Stimulated activated CD4-positive, alpha-beta T cell treated with anti-CD3 and anti-CD28 coated beads, Interleukin-2, amount 100 ng/mL, for 24 hours (primary cell): Measurements from ENCODE around the gene MRGPRE.
"Not testable (repeated sequence)": the region's sequence is repeated elsewhere in the genome, so short reads cannot be mapped to it uniquely, and the experiment has no call there.

Experiments
- DNase-seq, 2 donors: peaks; one replicate each; pipeline ENCODE4 v3.0.0-alpha.2; 2020

MRGPRE gene, protein sequence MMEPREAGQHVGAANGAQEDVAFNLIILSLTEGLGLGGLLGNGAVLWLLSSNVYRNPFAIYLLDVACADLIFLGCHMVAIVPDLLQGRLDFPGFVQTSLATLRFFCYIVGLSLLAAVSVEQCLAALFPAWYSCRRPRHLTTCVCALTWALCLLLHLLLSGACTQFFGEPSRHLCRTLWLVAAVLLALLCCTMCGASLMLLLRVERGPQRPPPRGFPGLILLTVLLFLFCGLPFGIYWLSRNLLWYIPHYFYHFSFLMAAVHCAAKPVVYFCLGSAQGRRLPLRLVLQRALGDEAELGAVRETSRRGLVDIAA

GRCh38 chr11:3231851-3232744 lies at the start of gene MRGPRE:
Gene MRGPRE, minus strand, starts transcription at chr11:3232417. Its CDS starts 3,618 bp downstream, at chr11:3228799.
- no peak for DNase-seq

DNA sequence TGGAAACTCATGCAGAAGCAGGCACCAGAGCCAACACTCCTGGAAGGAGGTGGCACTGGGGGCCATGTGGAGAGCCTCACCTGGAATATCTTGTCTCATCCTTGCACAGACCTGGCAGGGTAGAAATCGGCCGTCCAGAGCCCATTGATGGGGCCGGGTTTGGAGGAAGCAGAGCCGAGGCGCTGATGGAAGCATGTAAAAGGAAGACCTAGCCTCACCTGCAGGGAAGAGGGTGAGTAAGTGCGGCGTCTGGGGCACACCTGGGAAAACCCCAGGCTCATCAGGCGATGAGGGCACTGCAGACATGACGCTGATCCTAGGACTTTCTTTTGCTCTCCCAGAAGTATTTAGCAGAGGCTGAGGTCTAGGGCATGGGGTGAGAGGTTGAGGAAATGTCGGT lies 48.9 kb upstream of the MRGPRE start:
- not testable (repeated sequence) for DNase-seq

DNA sequence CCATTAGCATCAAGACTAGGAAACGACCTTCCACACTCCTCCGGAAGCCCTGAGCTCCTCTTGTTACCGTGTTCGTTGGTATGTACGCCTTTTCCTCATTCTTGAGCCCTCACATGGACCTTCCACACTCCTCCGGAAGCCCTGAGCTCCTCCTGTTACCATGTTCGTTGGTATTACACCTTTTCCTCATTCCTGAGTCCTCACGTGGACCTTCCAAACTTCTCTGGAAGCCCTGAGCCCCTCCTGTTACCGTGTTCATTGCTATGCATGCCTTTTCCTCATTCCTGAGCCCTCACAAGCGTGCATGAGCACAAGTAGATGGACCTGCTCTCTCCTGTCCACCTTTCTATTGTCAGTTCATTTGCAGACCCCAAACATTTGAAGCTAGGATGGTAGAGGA lies 48.4 kb upstream of the MRGPRE start:
- not testable (repeated sequence) for DNase-seq

DNA sequence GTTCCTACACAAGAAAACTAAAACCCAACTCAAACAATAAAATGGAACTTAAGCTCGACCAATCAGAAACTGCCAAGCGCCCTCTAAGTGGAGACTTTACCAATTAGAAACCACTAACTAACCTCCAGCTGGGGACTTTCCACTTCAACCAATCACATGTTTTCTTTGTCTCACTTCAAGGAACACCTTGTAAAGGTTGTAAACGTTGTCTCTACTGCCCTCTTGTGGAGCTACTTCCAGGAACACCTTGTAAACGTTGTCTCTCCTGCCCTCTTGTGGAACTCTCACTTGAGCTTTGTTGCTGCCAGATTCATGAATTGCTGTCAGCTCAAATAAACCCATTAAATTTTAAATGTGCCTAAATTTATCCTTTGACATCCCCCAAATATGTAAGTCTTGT lies 46.7 kb upstream of the MRGPRE start:
- not testable (repeated sequence) for DNase-seq

DNA sequence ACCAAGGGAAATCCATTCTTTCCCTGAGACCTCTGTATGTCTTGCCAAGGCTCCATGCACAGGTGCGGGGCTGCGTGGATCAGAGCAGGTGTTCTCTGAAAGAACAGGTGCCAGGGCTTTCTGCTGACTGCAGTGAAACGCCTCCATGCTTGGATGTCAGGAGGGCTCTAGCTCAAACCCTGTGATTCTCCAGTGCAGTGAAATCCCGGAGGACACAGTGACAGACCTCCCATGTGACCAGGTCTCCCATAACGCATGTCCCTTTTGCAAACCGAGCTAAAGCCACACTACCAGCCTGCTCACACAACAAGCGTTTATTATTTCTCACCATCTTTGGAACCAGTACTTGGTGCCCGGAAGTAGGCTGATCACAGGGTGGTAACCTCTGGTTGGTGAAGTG lies 41.4 kb upstream of the MRGPRE start:
- not testable (repeated sequence) for DNase-seq

- not testable (repeated sequence) for DNase-seq
These were observed 30.3 kb upstream of the MRGPRE start for GRCh38 chr11:3262548-3262947.

DNA sequence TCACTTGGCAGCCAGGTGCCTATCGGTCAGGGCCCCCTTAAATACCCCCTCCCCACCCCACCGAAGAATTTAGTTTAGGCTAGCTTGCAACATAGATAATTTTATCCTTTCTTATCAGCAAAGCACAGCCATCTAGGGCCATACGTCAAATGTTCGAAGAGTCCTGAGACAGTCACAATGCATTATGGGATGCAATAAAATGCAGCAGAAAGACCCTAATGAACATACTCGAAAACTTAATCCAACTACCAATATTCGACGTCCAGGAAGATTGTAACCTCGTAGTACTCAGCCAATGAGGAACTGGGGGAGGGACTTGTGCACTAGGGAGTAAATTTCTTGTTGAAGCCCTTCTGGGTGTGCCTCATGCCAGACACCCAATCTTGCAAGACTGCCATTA lies 29.6 kb upstream of the MRGPRE start:
- not testable (repeated sequence) for DNase-seq

DNA sequence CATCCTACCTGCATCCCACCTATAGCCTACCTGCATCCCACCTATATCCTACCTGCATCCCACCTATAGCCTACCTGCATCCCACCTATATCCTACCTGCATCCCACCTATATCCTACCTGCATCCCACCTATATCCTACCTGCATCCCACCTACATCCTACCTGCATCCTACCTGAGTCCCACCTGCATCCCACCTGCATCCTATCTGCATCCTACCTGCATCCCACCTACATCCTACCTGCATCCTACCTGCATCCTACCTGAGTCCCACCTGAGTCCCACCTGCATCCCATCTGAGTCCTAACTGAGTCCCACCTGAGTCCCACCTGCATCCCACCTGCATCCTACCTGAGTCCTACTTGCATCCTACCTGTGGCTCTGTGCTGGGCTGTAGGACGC lies 25.3 kb upstream of the MRGPRE start:
- not testable (repeated sequence) for DNase-seq

GRCh38 chr11:3255241-3255640 lies 23.0 kb upstream of the MRGPRE start:
- DNase-seq = not testable (repeated sequence)

DNA sequence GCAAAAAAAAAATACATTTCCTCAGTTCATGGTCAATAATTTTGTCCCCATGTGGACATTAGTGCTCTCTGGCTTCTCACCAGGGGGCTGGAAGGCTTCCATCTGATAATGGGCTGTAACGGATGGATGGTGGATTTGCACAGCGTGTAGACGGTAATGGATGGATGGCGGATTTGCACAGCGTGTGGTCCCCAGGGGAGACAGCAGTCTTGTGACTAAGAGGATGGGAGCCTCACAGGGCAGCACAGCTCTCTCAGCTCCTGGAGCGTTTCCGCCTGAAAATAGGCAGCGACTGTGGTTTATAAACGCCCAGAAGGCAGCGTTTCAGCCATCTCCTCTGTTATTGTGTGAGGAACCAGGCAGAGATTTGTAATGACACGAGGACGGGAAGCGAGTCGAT lies 22.6 kb upstream of the MRGPRE start:
- not testable (repeated sequence) for DNase-seq

DNA sequence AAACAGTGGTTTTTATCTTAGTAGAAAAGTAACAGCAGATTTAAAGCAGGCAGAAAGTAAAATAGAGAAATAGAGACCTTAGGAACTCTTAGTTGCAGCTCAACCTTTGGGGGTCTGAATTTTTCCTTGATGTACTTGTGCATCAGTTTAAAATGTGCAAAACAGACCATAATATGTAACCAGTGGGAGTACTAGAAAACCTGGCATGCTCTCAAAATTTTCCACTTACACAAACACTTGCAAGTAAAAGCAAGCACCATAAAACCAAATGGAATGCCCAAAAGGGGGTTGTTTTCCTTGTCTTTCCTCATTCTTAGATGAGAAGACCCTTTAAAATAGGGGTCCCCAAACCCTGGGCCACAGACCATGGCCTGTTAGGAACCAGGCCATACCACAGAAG lies 12.9 kb upstream of the MRGPRE start:
- DNase-seq = no peak

DNA sequence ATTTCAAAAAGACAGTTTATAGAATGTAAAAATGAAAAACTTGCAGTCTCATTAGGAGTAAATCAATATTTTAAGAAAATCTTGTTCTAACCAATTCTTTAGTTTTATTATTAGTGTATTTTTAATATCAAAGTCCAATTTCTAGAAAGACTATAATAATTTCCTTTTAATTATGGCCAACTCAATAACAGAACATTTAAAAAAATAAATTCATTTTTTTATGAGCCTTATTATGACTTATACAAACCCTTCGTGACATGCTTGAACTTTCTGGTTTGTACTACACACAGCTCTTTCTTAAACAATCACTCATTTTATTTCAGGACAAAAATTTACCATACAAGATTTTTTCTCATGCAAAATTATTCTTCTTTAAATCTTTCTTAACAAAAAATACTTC lies 11.7 kb upstream of the MRGPRE start:
- DNase-seq = no peak

DNA sequence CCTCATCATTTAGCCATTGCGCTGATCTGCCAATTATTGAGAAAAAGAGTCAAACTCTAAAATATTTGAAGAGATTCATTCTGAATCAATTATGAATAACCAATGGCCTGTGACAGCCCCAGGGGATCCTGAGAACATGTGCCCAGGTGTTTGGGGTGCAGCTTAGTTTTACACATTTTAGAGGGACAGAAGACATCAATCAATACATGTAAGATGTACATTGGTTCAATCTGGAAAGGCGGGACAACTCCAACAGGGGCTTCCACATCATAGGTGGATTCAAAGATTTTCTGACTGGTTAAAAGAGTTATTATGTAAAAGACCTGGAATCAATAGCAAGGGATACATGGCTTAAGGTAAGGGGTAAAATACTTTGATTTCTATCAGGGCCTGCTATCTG lies 4.9 kb upstream of the MRGPRE start:
- DNase-seq = no peak

DNA sequence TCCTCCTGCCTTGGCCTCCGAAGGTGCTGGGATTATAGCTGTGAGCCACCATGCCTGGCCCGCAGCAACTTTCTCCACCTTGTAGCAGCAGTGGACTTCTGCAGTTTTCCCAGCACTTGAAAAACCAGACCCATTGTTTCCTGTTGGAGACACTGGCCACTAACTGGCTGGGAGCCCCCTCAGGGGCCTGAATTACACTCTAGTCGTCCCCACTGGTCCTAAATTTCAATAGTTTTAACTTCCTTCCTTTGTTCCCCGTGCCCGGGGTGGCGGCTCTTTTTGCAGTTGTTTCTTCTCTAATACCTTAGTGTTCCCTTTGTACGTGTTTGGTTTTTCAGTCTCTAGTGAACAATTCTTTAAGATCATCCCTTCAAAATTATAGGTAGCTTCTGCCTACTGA lies 2.6 kb upstream of the MRGPRE start:
- DNase-seq = no peak

GRCh38 chr11:3232956-3233355 lies 739 bp upstream of the MRGPRE start:
- no peak for DNase-seq

GRCh38 chr11:3231550-3231850 lies 717 bp downstream of the MRGPRE start:
- DNase-seq = no peak

DNA sequence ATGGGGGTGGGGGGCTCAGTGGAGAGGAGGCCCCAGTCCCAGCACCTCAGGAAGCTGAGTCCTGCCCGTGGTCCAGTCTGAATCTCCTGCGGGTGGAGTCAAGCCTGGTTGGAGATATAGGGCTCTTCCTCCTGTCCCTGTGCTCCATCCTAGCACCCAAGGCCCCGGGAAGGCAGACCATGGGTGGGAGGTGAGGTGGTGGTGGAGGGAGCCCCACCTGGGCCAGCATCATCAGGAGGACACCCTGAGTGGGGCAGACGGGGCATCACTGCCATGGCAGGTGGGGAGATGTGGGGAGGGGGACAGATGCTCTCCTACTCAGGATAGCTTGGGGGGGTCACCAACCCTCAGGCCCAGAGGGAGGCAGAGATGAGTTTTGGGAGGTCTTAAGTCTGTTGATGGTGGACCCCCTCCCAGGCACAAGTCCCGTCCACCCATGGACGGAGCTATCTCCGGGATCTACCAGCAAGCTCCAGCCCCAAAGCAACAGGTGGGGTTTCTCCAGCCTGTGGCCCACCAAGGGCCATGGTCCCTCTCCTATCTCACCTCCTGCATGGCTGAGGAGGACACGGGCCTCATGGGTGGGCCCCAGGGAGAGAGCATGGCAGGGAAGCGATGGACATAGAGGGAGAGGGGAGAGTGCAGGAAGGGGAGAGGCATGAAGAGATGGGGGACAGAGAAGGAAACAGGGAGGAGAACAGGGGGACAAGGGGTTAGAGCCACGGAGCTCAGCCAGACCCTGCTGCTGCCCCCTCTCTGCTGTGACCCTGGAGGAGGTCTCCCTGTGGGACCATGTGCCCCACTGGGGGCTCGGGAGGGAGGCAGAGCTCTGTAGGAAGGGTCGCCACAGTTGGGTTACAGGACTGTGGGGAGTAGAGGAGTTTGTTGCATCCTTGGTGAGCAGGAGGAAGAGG lies 1.3 kb downstream of the MRGPRE start:
- no peak for DNase-seq

GRCh38 chr11:3229673-3230630 lies 2.3 kb downstream of the MRGPRE start:
- DNase-seq = no peak

DNA sequence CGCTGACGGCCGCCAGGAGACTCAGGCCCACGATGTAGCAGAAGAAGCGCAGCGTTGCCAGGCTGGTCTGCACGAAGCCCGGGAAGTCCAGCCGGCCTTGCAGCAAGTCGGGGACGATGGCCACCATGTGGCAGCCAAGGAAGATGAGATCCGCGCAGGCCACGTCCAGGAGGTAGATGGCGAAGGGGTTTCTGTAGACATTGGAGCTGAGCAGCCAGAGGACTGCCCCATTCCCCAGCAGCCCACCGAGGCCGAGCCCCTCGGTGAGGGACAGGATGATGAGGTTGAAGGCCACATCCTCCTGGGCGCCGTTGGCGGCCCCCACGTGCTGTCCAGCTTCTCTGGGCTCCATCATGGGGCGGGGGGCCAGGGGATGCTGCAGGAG lies 3.8 kb downstream of the MRGPRE start:
- DNase-seq = no peak

- no peak for DNase-seq
These were observed 4.4 kb downstream of the MRGPRE start for GRCh38 chr11:3227568-3228444.
